Activated CD4-positive, alpha-beta T cell treated with anti-CD3 and anti-CD28 coated beads, Interleukin-2, amount 50 U/mL, for 48 hours (primary cell): Measurements from ENCODE around the gene CNN2.

Experiments
- DNase-seq, 2 experiments: peaks; one replicate each; pipeline ENCODE4 v3.0.0-alpha.2; 2020

CNN2 gene

DNA sequence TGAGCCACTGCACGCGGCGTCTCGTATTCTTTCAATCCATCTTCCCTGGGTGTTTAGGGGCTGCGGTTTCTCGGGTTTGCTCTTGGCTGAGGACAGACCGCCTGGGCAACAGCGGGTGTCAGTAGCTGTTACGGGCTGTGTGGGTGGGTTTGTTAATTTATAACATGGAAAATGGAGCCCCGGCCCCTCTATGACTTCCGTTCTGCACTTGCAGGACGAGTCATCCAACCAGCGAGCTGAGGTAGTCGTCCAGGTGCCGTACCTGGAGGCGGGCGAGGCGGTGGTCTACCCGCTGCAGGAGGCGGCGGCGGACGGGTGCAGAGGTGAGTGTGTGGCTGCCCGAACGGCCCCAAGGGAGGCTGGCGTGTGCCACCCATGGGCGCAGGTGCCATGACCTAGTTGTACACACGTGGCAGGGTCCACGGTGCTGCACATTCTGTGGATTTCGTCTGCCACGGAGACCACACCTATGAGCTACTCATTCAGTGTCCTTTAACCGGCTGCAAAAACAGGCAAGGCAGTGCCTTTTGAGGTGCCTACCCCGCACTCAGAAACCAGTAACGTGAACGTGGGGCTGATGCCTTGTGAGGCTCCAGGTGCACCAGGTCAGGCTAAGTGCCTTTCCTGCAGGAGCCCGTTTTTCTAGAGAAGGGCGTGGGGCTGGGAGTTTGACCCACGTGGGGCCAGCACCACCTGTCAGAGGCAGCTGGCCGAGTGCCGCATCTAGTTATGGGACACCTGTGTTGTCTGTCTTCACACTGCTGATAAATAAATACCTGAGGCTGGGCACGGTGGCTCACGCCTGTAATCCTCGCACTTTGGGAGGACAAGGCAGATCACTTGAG, 57.8 kb downstream of the CNN2 start:
- no peak for DNase-seq

DNA sequence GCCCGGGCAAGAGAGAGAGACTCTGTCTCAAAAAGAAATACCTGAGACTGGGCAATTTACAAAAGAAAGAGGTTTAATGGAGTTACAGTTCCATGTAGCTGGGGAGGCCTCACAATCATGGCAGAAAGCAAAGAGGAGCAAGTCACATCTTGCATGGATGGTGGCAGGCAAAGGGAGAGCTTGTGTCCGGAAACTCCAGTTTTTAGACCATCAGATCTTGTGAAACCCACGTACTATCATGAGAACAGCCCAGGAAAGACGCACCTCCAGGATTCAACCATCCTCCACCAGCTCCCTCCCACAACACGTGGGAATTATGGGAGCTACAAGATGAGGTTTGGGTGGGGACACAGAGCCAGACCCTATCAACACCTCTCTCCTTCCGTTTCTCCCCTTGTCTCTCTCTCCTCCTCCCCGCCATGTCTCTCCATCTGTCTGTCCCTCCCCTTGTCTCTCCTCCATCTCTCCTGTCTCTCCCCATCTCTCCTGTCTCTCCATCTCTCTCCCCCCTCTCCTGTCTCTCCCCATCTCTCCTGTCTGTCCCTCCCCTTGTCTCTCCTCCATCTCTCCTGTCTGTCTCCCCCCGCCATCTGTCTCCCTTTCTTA, 58.7 kb downstream of the CNN2 start:
- no peak for DNase-seq

DNA sequence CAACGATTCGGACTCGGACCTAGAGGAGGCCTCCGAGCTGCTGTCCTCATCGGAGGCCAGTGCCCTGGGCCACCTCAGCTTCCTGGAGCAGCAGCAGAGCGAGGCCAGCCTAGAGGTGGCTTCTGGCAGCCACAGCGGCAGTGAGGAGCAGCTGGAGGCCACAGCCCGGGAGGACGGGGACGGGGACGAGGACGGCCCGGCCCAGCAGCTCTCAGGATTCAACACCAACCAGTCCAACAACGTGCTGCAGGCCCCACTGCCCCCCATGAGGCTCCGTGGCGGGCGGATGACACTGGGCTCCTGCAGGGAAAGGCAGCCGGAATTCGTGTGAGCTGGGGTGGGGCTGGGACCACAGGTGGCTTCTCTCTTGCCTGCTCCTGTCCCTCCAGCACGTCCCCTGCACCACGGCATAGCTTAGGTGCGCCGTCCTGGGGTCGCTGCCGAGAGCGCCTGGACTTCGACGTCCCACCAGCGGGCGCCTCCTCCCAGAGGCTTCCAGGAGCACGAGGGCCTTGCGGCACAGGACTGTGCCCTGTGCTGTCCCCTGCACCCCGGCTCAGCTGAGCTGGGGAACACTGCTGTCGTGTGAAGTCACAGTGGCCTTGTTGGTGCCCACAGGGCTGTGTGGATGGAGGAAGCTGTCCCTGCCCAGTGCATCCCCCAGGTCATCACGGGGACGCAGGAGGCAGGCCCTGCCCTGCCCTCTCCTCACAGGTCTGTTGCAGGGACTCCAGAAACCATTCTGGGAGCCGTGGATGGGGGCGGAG, 59.5 kb downstream of the CNN2 start:
- no peak for DNase-seq

DNA sequence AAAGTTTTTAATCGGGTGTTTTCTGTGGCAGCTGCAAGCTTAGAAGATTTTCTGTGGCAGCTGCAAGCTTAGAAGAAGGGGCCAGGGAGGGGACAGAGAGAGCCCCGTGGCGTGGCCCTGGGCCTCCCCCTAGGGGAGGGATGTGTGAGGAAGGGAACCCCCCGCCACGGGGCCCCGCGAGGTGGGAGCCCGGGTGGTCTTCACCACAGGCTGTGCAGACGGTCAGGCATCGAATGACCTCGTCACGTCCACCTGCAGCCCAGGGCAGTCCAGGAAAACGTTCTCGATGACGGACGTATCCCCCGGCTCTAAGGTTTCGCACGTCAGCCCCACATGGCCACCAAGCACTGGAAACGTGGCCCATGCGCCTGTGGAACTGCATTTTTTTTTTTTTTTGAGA, 60.2 kb downstream of the CNN2 start:
- DNase-seq: no peak

DNA sequence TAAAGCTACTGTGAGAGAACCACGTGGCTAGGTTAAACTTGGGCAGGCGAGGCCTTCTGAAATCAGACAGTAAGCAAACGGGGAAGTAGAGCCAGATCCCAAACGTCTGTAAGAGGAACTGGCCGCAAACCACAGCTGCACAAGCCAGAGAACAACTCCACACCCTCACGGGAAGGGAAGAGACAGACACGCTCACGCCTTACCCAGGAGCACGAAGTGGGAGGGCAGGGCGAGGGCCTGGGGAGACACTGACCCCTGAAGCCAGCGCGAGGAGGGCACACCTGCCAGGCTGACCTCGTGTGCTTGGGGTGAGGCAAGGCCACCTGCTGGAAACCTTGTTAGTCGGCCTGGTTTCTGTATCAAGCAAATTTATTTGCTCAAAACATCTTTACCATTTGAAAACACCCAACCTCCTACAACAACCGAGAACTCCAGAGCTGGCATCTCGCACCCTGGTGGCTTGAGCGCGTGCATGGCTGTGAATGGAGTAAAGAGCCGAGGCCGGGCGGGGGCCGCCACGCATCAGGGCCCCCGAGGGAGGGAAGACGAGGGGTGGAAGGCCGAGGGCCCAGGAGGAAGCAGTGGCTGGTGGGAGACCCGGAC, 61.5 kb downstream of the CNN2 start:
- no peak for DNase-seq

DNA sequence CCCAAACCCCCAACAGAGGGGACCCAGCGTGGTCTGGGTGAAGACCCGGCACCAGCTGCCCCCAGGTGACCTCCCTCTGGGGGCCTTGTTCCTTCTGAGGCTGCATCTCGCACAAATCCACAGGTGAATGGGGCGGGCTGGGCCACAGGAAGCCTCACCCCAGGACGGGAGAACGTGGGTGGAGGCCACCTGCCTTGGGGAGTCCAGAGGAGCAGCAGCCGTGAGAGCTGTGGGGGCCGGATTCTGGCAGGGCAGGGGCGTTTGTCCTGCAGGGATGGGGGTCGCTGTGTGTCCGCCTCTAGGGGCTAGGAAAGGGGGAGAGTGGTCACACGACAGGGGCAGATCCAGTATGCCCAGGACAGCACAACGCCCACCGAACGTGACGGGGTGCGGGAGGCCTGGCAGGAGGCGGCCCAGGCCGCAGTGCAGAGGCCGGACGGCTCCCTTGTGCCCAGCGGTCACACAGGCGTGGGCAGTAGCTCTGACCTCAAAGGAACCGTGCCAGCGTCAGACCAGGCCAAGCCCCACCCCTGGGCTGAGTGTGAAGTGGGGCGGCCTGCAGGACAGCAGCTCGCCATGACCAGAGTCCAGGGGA, 62.1 kb downstream of the CNN2 start:
- no peak for DNase-seq
